Endothelial cell of umbilical vein (primary cell): ENCODE results near the gene SPON1.

Experiments used
- CTCF ChIP-seq, 2 donors: IDR thresholded peaks; 1 replicate in 1 of 2; 2 replicates in 1 of 2; pipeline ENCODE4 v1.5.1; 2011; ENCODE audit warnings: low read length in 2 of 2, mild to moderate bottlenecking in 2 of 2, moderate library complexity in 2 of 2, control low read depth in 1 of 2, inconsistent platforms in 1 of 2, low read depth in 1 of 2; ENCODE audit not compliant: insufficient read depth in 1 of 2; ENCODE audit errors: extremely low read depth in 1 of 2
- POLR2A ChIP-seq: IDR thresholded peaks from 2 replicates; pipeline ENCODE4 v1.6.1; 2012; ENCODE audit warnings: low read depth, mild to moderate bottlenecking, control low read depth, low read length
- POLR2AphosphoS5 ChIP-seq: IDR thresholded peaks from 2 replicates; pipeline ENCODE4 v1.6.1; 2012; ENCODE audit warnings: low read depth, mild to moderate bottlenecking, control low read depth, low read length, moderate library complexity; ENCODE audit not compliant: insufficient read depth

- TF ChIP-seq CTCF (IDR thresholded peaks at IDR 0.05; ENCODE audit: extremely low read depth in 1 of 2, insufficient read depth in 1 of 2, low read depth in 1 of 2, low read length in 2 of 2) (no peak), POLR2AphosphoS5 (no peak), POLR2A (no peak)
These were observed 35.0 kb upstream of the SPON1 start for GRCh38 chr11:13927481-13927880.
